NCI-H1436 (cell line): ENCODE results near the gene LRMDA.

Source experiments
- DNase-seq: peaks from one replicate; lab custom pipeline; 2025; lab: John Stamatoyannopoulos, UW

LRMDA gene

DNA sequence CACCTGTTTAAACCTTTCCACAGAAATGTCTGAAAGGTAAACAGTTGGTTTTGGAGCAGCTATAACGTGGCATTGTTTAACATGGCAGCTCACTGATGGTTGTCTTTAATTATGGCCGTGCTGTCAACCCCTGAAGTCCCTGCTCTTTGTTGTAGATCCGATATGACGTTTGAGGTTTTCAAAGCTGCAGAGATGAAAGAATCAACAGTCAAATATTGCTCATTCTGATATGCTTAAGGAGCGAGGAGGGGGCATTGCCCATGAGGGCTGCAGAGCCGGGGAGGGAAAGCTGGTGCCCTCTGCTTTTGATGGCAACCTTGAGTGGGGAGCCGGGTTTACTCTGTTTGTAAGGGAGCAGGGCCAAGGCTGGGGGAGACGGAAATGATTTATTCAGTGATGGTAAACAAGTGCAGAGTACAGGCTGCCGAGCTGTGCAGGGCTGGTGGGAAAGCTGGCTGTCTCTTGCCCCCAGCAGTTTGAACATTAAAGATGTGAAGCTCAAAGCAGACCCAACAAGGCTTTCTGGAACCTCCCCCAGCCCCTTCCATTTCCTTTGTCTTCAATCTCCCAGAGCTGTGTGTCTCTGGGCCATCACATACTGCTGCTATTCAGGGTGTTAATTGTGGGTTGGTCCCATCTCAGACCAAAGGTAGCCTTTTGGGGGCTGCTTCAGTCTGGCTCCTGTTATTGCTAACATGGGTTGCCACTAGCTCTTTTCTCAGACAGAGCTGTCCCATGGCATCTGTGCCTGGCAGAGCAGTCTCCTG, 345.5 kb downstream of the LRMDA start:
- peak; percentile 9 for DNase-seq

DNA sequence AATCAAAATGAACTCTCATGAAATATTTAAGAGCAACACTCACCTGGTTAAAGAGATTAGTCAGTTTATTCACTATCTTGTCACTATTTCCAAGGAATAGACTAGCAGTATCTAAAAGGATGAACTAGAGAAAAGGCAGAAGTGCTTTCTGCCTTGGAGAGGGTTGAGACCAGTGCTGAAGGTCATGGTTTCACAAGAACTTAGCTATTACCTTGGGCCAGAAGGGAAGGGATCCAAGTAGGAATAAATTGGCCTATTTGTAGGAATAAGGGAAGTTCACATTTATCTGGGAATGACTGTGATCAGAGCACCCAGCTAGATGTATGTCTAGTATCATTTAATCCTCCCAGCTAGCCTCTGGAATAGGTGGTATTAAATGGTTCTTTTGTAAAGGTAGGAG, 347.2 kb downstream of the LRMDA start:
- no peak for DNase-seq

- no peak for DNase-seq
Measured at GRCh38 chr10:75779276-75779675, 347.9 kb downstream of the LRMDA start.

GRCh38 chr10:75782463-75783248, 351.2 kb downstream of the LRMDA start:
- DNase-seq, result no peak

GRCh38 chr10:75788394-75789205, 357.2 kb downstream of the LRMDA start:
- DNase-seq, result no peak

DNA sequence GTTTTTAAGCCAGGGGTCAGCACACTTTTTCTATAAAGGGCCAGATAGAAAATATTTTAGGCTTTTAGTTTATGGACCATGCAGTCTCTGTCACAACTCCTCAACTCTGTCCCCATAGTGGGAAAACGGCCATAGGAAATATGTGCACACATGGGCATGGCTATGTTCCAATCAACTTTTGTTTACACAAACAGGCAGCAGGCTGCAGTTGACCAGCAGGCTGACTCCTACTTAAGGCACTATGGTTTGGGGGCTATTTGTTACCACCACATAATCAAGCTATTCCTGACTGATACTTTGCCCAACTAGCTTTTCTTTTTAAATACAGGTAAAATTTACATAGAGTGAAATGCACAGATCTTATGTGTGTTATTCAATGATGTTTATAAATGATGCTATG, 362.4 kb downstream of the LRMDA start:
- DNase-seq, result no peak

DNA sequence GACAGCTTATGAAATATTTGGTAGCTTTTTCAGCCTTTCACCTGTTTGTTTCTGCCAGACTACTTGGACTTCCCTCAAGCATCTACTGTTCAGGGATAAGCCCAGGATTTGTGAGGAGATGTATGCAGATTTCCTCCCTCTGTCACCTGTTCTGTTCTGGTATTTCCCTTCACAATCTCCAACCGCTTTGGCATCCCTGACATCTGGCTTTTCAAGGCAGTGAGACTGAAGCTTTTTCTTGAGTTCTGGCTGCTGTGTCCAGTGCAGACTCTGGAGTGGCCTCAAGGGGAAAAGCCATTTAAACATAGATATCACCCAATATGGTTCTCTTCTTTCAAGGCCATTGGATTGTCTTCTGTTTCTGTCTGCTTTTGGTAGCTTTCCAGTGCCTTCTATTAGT, 369.7 kb downstream of the LRMDA start:
- DNase-seq, result no peak

DNA sequence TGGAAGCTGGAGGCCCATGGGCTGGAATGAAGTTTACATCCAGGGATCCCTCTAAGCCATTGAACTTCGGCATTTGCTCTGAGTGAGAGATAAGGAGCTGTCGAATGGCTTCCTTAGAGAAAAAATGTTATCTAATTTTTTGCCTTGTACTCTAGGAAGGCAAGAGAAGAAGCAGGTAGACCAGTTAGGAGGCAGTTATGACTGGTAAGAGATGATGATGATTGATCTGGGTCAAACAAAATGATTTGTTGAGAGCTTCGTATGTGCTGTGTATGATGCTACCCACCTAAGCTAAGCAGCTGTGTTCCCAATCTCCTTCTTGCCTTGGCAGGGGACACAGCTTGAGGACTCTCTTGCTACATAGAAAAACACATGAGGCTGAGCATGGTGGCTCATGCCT, 370.2 kb downstream of the LRMDA start:
- no peak for DNase-seq

GRCh38 chr10:75803121-75803520, 371.7 kb downstream of the LRMDA start:
- no peak for DNase-seq

GRCh38 chr10:75803816-75804552, 372.6 kb downstream of the LRMDA start:
- peak; percentile 83 for DNase-seq

DNA sequence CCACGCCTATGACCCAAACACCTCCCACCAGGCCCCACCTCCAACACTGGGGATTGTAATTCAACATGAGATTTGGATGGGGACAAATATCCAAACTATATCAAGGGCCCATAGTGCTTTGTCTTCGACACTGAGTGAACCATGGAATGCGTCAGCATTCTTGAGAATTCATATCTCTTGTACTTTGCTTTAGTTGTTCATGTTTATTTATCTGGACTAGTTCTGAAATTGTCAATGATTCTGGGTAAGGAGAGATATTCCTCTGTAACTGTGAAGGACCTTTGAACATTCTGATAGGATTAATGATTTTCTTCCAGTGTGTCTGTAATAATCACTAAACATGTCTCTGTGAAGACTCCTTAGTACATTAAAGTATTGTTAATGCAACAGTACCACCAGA, 374.8 kb downstream of the LRMDA start:
- DNase-seq, result no peak

- no peak for DNase-seq
Measured at GRCh38 chr10:75807456-75807855, 376.0 kb downstream of the LRMDA start.

GRCh38 chr10:75809003-75809402, 377.6 kb downstream of the LRMDA start:
- no peak for DNase-seq

DNA sequence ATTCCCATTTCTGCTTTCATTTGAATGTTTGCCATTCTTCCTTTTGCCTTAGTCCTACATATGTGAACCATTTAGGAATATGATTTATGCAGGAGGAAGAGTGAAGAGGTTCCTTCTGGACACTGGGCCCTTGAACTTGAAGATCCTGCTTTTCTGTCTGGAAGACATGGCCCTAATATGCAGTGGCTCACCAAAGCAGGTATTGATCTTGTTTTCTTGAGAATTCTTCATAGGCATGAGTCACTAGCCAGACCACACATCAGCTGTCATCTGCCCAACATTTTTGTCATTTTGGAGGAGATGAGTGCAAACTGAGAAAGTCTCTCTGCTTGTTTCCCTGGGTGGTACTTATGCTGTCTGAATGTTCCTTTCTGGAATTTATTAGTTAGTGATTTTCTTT, 382.6 kb downstream of the LRMDA start:
- no peak for DNase-seq

GRCh38 chr10:75815066-75815465, 383.6 kb downstream of the LRMDA start:
- DNase-seq, result no peak

DNA sequence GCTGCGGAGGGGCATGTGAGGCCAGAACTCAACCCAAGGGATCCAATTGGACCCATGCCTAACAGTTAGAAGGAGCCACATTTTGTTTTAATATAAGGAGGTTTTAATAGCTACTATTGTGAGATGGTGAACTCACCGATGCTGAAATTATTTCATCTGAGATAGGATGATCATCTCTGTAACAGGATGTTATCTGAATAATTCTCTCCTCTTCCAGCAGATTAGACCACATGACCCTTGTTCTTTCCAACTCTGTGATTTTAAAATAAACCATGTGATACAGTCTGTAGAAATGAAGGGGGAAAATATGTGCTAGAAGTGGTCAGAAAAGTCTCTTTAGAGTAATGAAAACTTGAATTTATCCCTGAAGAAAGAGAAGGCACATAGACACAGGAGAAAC, 385.8 kb downstream of the LRMDA start:
- no peak for DNase-seq

DNA sequence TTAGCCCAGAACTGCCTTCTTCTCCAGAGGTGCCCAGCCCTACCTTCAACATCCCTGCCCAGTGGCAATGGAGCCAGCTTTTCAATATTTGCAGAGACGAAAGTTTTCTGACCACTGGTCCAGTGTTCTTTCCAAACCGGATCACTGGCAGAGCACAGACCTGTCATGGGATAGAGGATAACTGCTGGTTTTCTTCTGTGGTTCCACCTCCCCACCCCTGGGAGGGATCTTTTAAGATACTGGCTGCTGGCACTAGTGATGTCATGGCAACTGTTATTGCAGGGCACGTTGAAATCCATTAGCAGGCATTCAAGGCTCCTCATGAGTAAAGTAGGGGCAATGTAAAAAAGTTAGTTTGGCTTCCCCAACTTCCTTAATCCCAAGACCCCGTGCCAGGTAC, 387.1 kb downstream of the LRMDA start:
- no peak for DNase-seq

DNA sequence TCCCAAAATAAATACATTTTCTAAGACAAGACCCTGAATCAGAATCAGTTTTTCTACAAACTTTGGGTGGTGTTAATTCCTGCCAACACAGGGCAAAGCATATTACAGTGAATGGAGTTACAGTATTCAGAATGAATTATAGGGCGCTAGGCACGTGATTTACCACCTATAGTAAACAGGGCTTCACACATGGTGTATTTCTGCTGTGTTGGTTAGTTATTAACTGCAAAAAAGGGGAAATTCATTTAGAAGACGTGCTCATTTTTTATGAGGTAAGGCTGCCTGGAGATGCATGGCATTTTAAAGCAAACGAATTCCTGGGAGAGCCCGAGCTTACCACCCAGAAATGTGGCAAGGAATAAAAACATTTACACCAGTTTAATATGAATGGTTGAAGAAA, 393.8 kb downstream of the LRMDA start:
- no peak for DNase-seq

- DNase-seq, result no peak
Measured at GRCh38 chr10:75825661-75826060, 394.2 kb downstream of the LRMDA start.

DNA sequence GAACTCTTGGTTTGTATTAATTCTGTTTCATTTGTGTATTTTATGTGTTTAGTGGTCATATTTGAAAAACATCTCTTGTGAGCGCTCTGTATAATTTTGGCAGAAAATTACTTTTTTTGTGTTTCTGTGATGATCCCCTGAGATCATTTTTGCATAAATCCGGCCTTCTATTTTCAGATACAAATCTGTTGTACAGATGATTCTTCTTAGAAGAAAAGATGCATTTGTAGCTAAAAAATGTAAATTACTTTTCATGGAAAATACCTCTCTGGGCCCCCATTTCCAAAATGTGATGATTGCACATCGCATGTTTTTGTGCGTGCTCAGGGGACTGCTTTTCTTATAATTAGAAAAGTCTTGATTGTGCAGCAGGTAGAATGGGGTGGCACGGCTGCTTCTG, 395.4 kb downstream of the LRMDA start:
- no peak for DNase-seq

GRCh38 chr10:75827587-75828021, 396.2 kb downstream of the LRMDA start:
- no peak for DNase-seq

- no peak for DNase-seq
Measured at GRCh38 chr10:75828413-75828812, 397.0 kb downstream of the LRMDA start.
